HG03025 (cell line): ENCODE data around the gene ZWILCH.

Experiments used
- ATAC-seq: cut with Tn5 transposase; IDR thresholded peaks from one replicate; pipeline ENCODE4 v1.9.1; 2021; ENCODE audit warnings: mild to moderate bottlenecking, moderate library complexity; ENCODE audit not compliant: unreplicated experiment, low FRiP score

ZWILCH gene

DNA sequence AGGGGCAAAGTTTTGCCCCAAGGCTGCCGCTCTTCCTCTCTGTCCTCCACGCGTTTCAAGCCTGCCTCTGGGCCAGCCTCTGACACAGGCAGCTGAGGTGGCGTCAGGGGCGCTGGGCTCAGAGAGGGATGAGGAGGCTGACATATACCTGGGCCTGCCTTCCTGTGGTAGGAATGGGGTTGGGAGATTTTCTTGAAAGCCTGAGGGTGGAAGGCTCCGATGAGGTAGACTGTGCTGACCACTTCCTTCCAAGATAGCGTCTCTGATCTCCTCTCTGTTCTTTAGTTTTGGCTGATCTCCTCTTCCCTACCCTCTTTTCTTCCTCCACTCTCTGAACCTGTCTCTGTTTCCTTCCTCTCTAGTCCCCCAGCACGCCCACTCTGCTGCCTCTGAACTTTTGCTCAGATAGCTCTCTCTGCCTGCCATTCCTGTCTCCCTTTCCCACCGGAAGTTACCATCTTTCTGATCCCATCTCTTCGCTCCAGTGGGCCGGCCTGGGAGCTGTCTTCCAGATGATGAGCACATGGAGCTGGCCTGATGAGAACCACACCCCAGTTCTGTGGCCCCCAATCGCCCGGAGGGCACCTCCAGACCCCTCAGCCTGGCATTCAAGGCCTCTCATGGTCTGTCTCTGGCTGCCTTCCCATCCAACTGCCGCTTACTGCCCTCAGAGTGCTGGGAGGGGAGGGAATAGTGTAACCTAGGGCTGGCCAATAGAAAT, 93.1 kb downstream of the ZWILCH start:
- ATAC-seq: no peak
